ENCODE measurements around the gene LPIN1.
"Not testable (repeated sequence)": the region's sequence is repeated elsewhere in the genome, so short reads cannot be mapped to it uniquely, and the experiment has no call there.

The LPIN1 gene

GRCh38 chr2:11744631-11745394, 1.6 kb upstream of the LPIN1 start:
- DNase-seq (ENCODE audit: low read depth), result no peak

- no peak for DNase-seq (ENCODE audit: low read depth)
These were observed 638 bp upstream of the LPIN1 start for GRCh38 chr2:11745613-11746375.

DNA sequence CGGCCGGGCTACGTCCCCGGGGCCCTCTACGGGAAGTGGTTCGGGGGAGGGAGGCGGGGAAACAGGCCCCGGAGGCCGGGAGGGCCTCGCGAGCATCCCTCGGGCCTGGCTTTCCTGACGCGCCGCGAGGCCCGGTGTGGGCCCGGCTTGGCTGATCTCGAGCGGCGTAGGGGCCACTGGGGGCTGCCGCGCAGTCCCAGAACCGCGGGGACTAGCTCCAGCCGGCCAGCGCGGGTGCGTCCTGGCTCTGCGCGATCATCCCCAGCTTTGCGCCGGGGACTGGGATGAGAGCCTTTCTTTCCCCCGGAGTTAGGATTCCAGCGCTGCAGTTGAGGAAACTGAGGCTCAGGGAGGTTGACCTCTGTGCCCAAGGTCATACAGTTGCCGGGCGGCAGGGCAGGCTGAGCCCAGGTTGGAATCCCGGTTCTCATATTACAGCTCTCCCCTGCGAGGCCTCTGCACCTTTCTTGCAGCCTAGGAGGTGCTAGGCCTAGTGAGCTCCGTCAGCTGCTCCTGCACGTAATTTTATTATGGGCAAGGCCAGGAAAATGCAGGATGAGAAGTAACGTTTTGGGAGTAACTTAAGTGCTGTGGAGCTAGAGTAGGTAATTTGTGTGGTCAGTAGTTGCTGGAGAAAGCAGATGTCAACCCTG, 501 bp downstream of the LPIN1 start:
- no peak for DNase-seq (ENCODE audit: low read depth)

- DNase-seq (ENCODE audit: low read depth), result no peak
These were observed 1.8 kb downstream of the LPIN1 start for GRCh38 chr2:11748018-11748860.

DNA sequence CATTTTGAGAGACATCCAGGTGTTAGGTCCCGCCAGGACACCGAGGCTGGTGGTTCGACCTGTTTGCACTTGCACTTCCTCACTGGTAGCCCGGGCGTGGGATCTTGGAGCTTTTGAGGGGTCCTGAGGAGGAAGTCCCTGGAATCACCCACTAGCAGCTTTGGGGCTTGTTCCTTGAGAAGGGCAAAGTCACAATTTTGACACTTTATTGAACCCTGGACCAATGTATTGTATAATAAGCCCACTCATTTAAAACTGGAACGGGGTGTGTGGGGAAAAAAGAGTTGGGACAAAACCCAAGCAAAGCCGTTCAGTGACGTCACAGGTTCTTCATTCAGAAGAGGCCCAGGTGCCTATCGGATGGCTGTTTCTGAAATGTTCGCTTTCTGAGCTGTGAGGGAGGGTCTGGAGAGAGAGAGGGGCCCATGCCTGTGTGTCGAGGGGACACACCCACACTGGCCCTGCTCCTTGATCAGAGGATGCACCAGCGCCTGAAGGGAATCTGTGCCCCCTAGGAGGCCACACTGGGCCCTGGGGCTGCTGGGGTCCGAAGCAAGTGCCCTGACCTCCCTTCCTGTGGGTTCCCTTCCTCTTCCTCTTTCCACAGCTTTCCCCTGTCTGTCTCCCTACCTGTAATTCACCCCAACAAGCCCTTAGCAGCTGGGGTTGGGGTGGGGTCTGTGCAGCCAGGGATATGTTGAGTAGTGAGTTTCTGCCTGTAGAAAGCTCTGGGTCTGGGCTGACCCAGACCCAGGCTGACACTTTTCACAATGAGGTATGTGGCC, 2.6 kb downstream of the LPIN1 start:
- no peak for DNase-seq (ENCODE audit: low read depth)

- no peak for DNase-seq (ENCODE audit: low read depth)
These were observed 3.4 kb downstream of the LPIN1 start for GRCh38 chr2:11749646-11750349.

DNA sequence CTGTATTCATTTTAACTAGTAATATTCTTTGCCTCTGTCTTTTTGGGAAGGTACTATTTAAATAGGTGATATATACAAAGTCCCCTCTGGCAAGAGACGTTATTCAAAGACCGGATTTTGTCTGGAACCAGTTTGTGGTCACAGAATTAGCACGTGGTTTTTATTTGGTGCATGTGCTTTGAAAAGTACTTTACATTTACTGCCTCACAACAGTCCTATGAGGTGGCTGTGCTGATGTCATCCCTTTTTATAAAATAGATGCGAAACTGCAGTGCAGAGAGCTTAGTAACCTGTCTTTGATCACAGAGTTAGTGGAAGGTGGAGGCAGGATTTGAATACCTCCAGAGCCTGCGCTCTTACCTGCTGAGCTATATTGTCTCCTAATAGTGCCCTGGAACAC, 4.0 kb downstream of the LPIN1 start:
- DNase-seq (ENCODE audit: low read depth), result no peak

DNA sequence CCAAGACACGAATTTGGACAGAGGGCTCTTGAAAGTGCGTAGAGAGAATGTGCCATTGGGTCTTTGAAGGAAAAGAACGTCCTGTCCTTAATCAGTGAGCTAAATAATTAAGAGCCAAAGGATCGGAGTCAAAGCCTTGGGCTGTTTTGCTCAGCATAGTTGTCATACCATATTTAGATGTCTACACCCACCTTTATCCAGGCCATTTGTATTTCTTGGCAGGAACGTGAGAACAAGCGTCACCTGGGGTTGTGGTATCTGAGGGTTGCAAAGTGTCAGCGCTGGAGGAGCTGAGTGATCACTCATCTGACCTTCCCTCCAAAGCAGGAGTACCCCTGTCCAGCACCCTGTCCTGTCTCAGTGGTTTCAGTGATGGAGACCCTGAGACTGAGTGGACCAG, 4.5 kb downstream of the LPIN1 start:
- no peak for DNase-seq (ENCODE audit: low read depth)

DNA sequence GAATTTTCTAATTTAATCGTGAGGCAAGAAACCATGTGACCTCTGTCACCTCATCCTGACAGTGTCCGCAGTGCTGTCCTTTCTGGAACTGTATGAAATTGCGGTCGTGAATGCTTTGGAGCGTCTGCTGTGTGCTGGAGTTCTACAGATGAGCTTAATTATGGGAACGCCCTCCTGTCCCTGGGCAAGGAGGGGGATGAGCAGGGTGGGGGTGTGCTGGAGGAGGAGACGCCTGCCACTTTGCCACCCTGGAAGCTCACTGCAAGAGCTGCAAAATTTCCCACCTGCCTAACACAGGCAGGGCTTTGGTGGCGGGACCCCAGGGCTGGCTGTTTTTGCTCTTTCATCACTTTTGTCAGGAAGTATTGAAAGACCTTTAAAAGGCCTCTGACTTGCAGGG, 6.5 kb downstream of the LPIN1 start:
- DNase-seq (ENCODE audit: low read depth), result no peak

DNA sequence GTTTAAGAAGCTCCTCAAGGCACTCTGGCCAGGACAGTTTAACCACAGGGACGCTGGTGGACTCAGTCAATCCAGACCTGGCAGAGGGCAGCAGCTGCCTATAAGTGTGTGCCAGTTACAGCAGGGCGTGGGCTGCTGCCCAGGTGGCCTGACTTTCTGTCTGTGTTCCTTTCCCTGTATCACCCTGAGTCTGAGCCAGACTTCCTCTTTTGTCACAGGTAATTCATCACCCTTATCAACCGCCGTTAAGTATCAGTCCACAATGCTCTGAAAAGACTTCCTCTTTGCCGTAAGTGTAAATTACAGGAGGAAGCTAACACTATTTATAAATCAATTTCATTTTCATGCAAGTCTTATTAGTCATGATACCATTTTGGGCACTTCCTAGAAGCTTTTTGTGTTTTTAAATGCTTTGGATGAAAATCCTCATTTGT, 7.0 kb downstream of the LPIN1 start:
- no peak for DNase-seq (ENCODE audit: low read depth)

GRCh38 chr2:11753886-11754699, 7.7 kb downstream of the LPIN1 start:
- peak; percentile 61 for DNase-seq (ENCODE audit: low read depth)

- no peak for DNase-seq (ENCODE audit: low read depth)
These were observed 8.2 kb downstream of the LPIN1 start for GRCh38 chr2:11754700-11755015.

DNA sequence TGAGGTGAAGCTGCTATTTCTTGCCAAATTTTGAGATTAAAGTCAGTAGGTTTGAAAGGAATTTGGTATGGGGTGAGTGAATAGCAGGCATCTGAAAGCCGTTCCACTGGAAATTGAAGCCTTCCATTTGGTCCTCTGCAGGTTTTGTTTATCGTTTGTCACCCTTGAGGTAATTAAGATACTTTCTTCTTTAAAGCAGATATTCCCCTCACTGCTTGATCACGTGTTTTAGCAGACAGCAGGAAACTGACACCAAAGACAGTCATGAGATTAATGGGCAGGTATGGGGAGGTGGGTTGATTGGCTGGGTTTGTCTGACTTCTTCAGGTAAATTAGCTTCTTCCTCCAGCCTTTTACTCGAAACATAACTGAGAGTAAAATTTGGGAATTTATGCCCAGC, 10.7 kb downstream of the LPIN1 start:
- no peak for DNase-seq (ENCODE audit: low read depth)

- DNase-seq (ENCODE audit: low read depth), result no peak
These were observed 11.8 kb downstream of the LPIN1 start for GRCh38 chr2:11758187-11758586.

- DNase-seq (ENCODE audit: low read depth), result no peak
These were observed 12.2 kb downstream of the LPIN1 start for GRCh38 chr2:11758647-11759046.

GRCh38 chr2:11759182-11759975, 12.9 kb downstream of the LPIN1 start:
- not testable (repeated sequence) for DNase-seq (ENCODE audit: low read depth)

DNA sequence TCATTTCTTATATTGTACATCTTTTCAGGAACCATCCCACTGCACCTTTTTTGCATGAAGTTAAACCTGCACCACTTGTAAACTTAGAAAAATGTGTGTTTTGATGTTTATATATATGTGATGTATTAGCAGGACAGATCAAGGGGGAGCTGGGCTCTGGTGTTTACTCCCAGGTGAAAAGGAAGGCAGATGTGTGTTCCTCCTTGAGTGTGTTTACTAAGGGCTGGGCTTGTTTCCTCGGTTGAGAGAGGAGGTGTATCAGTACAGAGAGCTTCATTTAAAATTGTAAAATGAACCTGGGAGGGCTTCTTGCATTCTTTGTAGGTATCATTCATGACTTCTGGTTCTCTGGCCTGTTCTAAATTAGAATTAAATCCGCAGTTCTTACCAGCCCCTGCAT, 14.8 kb downstream of the LPIN1 start:
- no peak for DNase-seq (ENCODE audit: low read depth)

DNA sequence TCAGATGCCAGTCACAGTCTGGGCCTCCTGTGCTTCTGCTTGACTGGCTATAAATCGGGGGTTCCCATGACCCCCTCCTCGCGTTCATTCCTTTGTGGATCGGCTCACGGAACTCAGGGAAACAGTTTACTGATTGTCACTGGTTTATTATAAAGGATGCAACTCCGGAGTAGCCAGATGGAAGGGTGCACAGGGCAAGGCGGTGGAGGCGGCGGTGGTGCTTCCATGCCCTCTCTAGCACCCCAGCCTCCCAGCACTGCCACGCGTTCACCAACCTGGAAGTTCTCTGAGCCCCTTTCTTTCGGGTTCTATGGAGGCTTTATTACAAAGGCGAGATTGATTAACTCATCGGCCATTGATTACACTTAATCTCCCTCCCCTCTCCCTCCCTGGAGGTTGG, 15.6 kb downstream of the LPIN1 start:
- no peak for DNase-seq (ENCODE audit: low read depth)

DNA sequence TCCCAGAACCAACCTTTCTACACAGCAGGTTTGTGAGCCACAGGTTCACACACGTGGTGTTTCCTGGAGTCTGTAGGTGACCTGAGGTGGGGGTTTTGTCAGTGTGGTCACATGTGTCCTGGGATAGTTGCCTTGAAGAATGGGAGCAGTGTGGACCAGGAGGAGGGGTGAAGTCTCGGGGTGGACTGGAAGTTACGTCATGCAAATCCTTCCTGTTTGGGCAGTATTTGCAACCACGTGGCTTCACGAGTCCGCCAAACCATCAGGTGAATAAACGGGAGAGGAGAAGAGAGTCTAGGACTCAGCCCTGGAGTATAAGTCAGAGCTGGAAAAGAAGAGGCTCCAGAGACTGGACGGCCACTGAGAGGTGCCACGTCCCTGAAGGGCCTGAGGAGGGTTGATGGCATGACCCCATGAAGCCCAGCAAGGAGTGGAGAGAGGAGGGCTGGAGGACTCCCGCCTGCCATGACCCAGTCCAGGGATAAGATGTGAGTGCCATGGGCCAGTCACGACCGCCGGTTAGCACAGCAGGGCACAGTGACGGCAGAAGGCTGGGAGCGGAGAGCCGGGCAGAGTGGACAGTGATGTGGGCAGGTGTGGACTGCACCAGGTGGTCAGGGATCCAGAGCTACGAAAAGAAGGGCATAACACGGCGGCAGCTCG, 16.5 kb downstream of the LPIN1 start:
- DNase-seq (ENCODE audit: low read depth), result no peak

Data from stromal cell of bone marrow (primary cell).